T-helper 17 cell (primary cell): ENCODE data around the gene EPOP. TPM values are rescaled to one million over a fixed set of nuclear protein-coding genes. Genes with fewer than 3 reads are reported as not detected.
"Not testable (repeated sequence)": the region's sequence is repeated elsewhere in the genome, so short reads cannot be mapped to it uniquely, and the experiment has no call there.

Source experiments
- ATAC-seq: fragments of 150-1000 bp; cut with Tn5 transposase; 2 replicates; pipeline ENCODE4 v1.10.0; 2021; ENCODE audit warnings: mild to moderate bottlenecking, moderate library complexity
- DNase-seq, 3 donors: peaks; one replicate each; pipeline versions ENCODE4 v3.0.0 to v3.0.0-alpha.2; 2020 to 2021
- H3K9me3 ChIP-seq: one replicate; pipeline ENCODE4 v1.7.0; 2013; ENCODE audit warnings: low read length, mild to moderate bottlenecking; ENCODE audit not compliant: control insufficient read depth, poor library complexity, severe bottlenecking
- H3K27ac Mint-ChIP-seq: one replicate; pipeline ENCODE4 v1.8.0; 2022; ENCODE audit warnings: mild to moderate bottlenecking, moderate library complexity, mixed read lengths
- H3K27me3 Mint-ChIP-seq: one replicate; pipeline ENCODE4 v1.8.0; 2022; ENCODE audit warnings: mixed read lengths
- H3K36me3 Mint-ChIP-seq: one replicate; pipeline ENCODE4 v1.8.0; 2022; ENCODE audit warnings: low read depth, mixed read lengths
- H3K4me1 Mint-ChIP-seq: one replicate; pipeline ENCODE4 v1.8.0; 2022; ENCODE audit warnings: mild to moderate bottlenecking, mixed read lengths
- H3K4me3 Mint-ChIP-seq: one replicate; pipeline ENCODE4 v1.8.0; 2022; ENCODE audit warnings: mild to moderate bottlenecking, moderate library complexity, mixed read lengths
- total RNA-seq, 4 donors: library from RNA in 2 of 4; stranded (reverse) in 2 of 4; gene quantifications; one replicate each; pipeline ENCODE4 v1.2.3 and lab custom pipeline; 2022 to 2026

EPOP gene
- total RNA-seq, 2 donors from 2014 or later: 0.60 to 1.1 TPM

DNA sequence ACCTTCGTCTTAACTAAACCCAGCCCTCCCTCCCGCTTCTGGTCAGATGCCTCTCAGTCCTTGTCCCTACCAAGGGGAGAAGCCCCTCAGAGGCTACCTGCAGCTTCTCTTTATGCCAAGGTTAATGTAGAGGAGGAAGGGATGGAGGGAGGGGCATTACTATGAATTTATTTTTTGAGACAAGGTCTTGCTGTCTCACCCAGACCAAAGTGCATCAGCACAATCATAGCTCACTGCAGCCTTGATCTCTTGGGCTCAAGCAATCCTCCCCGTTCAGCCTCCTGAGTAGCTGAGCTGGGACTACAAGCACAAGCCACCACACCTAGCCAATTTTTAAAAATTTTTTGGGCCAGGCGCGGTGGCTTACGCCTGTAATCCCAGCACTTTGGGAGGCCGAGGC is 15.3 kb downstream of the EPOP start:
- Mint-ChIP-seq H3K36me3 (peaks cover 5% of the 10 kb centered on the region), H3K27ac (no peak overlapping the region), H3K4me1 (peaks cover 7% of the 10 kb centered on the region), H3K27me3 (peaks cover 58% of the 10 kb centered on the region), H3K4me3 (no peak overlapping the region)
- no peak for ATAC-seq
- H3K9me3 ChIP-seq: no peaks in the 10 kb centered on the region
- no peak for DNase-seq

DNA sequence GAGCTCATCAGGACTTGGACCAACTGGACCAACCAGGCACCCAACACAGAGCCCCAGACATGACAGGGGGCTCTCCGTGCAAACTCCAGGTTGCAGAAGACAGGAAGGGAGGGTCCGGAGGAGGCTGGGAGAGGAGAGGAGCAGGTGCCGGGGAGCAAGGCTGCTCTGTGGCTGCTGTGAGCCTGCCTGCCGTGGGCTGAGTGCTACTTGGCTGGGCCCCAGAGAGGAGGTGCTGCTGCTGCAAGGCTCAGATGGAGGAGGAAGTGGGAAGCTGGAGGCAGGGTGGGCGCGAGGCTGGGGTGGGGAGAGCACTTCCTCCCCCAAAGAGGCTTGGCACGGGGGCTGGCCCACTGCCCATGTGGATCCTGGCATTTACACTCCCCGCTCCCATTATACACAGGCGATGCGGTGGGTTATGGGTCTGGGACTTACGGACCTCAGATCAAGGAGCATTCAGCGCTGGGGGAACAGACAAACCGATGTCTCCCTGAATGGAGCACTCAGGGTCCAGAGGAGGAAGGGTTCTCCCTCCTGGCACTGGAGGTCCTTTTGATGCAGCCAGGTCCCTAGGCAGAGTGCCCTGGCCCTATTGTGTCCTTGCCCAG is 15.9 kb downstream of the EPOP start:
- Mint-ChIP-seq H3K27me3 (peaks cover 58% of the 10 kb centered on the region), H3K27ac (no peak overlapping the region), H3K4me3 (no peak overlapping the region), H3K36me3 (peaks cover 5% of the 10 kb centered on the region), H3K4me1 (peaks cover 12% of the 10 kb centered on the region)
- H3K9me3 ChIP-seq: no peaks in the 10 kb centered on the region
- ATAC-seq (no peak), DNase-seq (no peak)

DNA sequence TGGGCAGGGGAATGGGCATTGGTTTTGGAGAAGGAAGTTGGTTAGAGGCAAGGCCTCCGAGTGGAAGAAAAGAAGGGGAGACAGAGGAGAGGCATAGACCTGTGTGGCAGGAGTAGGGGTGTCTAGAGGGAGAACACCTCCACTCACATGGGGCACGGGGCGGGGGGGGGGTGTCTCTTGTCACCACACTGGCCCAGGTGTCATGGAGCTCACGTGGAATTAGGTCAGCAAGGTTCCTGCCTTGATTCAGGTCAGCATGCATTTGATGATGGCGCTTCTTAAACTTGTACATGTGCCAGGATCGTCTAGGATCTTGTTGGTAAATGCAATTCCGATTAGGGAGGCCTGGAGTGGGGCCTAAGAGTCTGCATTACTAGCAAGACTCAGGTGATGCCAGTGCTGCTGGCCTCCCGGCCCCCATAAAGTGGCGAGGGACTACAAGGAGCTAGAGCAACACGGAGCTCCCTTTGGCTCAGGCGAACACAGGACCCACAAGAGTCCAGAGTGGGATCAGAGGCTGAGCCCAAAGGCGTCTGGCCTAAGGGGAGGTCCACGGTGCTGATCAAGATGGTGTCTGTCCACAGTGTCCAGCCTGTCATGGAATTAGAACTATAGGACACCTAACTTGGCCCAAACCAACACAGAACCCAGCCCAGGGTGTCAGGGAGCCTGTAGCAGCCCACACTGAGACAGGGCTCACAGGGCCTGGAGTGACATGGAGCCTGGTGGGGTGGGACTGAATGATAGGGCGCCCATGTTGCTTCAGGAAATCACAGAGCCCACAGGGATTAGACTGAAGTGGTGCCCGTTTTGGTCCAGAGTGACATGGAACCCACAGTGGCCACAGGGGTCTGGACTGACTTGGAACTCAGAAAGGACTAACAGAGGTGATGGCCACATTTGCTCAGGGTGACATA is 16.7 kb downstream of the EPOP start:
- Mint-ChIP-seq H3K36me3 (peaks cover 5% of the 10 kb centered on the region), H3K27me3 (peaks cover 65% of the 10 kb centered on the region), H3K4me3 (no peak overlapping the region), H3K4me1 (peaks cover 12% of the 10 kb centered on the region), H3K27ac (no peak overlapping the region)
- no peak for ATAC-seq
- no peaks in the 10 kb centered on the region for H3K9me3 ChIP-seq
- DNase-seq: no peak

DNA sequence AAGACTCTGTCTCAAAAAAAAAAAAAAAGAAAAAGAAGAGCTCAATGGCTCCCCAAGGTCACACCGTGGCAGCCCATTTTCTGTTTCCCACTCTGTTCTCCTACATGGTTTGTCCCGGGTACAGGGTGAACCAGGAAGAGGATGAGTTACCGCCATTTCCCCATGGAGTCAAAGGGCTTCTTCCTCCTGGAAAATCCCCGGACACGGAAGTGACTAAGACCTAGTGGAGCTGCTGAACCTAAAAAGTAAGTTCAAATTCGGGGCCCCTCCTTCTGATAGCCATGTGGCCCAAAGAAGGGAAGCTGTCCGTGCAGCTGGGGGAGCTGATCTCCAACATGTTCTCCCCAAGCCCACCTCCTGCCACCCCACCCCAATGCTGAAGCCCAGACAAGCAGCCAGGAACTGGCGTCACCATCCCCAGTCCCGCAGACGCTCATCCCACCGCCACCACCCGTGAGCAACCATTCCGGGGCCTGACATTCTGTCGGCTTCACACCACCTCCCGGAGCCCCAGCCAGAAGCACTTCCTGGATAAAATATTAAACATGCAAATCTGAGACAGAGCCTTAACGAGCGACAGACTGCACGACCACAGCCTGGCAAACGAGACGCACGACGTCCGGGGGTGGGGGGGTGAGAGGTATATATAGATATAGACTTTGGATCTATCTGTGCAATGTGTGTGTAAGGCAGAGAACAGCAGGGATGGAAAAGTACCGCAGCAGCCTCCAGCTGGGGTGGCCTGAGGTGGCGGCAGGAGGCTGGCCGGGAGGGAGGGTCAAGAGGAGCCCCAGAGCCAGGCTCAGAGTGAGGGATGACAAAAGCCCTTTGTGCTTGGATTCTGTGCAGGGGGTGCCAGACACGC is 17.6 kb downstream of the EPOP start:
- ATAC-seq (no peak), DNase-seq (no peak)
- Mint-ChIP-seq H3K36me3 (peaks cover 2% of the 10 kb centered on the region), H3K27ac (no peak overlapping the region), H3K4me3 (no peak overlapping the region), H3K4me1 (peaks cover 12% of the 10 kb centered on the region), H3K27me3 (peaks cover 59% of the 10 kb centered on the region)
- H3K9me3 ChIP-seq: no peaks in the 10 kb centered on the region

DNA sequence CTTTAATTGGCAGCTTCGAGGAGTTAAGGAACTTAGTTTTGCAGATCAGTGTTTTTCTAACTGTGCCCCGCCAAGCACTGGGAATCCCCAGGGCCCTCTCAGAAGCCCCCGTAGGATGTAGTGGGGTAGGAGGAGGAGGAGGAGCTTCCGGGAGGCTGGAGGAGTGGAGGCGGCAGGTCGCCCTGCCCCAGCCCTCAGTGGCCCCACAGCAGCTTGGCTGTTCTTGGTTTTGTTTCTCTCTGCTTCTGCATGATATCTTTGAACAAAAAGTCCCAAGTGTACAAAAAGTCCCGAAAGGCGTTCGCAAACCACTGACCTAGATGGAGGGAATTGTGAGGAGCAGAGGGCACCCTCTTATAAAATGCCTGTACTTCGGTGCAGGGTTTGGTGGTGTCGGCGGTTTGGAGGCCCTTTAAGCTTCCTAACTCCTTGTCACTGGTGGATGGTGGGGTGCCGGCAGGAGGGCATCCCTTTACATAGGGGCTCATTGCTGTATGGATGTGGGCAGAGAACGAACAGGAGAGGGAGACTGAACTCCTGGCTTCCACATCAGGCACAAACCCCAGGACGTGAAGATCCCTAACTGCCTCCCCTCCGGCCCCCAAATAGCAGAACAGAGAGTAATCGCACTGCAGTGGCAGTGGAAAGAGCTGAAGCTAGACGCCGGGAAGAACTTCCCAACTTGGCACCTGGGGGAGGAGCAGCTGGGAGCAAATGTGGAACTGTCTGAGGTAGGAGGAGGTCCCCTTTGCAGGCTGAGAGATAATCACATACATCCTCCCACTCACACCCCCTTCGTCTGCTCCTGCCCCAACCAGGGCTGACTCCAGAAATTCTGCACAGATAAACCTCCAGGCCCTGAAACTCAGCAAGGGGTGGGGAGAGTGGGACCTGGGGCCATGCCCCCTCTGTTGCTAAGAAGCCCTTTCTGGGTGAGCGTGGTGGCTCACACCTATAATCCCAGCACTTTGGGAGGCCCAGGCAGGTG is 20.1 kb downstream of the EPOP start:
- peak overlapping the region; percentile 21 for H3K27ac Mint-ChIP-seq
- H3K4me1 Mint-ChIP-seq: peaks cover 12% of the 10 kb centered on the region
- ATAC-seq (peak; percentile 64), DNase-seq (no peak)
- no peaks in the 10 kb centered on the region for H3K9me3 ChIP-seq
- H3K36me3 Mint-ChIP-seq: peaks cover 2% of the 10 kb centered on the region
- peak overlapping the region; percentile 47 for H3K4me3 Mint-ChIP-seq
- peaks cover 46% of the 10 kb centered on the region for H3K27me3 Mint-ChIP-seq

DNA sequence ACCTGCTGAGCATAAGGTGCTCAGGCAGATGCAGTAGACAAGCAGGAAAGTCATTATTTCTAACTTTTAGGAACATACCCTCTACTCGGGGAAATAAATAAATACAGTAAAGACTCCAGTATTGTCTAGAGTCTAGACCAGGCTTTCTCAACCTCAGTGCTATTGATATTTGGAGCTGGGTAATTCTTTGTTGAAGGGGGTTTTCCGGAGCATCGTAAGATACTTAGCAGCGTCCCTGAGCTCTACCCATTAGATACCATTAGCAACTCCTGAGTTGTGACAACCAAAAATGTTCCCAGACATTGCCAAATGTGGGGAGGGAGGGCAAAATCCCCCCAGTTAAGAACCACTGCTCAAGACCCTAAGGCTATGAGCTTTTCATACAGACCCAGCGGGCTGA is 21.1 kb downstream of the EPOP start:
- Mint-ChIP-seq H3K27ac (no peak overlapping the region), H3K4me1 (peaks cover 12% of the 10 kb centered on the region), H3K36me3 (peaks cover 2% of the 10 kb centered on the region), H3K4me3 (no peak overlapping the region), H3K27me3 (peaks cover 43% of the 10 kb centered on the region)
- ATAC-seq (no peak), DNase-seq (no peak)
- H3K9me3 ChIP-seq: no peaks in the 10 kb centered on the region

DNA sequence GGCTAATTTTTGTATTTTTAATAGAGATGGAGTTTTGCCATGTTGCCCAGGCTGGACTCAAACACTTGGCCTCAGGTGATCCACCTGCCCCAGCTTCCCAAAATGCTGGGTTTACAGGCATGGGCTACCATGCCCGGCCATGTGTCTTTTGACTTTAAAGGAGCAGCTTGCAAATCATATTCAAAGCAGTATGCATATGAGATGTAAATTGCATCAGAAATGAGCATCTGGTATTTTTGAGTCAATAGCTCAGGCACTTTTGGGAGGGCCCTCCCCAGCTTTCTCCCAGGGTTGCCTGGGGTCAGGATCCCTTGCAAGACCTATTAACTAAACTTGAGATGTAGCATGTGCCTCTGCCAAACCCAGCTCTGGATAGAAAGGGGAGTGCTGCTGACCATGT is 21.5 kb downstream of the EPOP start:
- H3K4me3 Mint-ChIP-seq: no peak overlapping the region
- H3K9me3 ChIP-seq: no peaks in the 10 kb centered on the region
- no peak overlapping the region for H3K27ac Mint-ChIP-seq
- H3K27me3 Mint-ChIP-seq: peaks cover 39% of the 10 kb centered on the region
- peaks cover 2% of the 10 kb centered on the region for H3K36me3 Mint-ChIP-seq
- H3K4me1 Mint-ChIP-seq: peaks cover 9% of the 10 kb centered on the region
- ATAC-seq (no peak), DNase-seq (no peak)

DNA sequence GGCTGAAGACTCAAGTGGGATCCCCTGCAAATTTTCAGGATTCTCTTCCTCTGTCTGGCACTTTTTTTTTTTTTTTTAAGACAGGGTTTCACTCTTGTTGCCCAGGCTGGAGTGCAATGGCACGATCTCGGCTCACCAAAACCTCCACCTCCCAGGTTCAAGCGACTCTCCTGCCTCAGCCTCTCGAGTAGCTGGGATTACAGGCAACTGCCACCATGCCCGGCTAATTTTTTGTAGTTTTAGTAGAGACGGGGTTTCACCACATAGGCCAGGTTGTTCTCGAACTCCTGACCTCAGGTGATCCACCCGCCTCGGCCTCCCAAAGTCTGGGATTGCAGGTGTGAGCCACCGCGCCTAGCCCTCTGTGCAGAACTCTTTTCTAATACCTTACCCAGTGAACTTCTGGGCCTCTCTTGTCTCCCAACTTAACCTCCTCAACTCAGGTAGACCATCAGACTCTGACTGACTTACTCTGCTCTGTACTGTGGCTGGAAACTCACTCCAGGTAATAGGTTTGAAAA is 24.0 kb downstream of the EPOP start:
- ATAC-seq, H3K4me3 Mint-ChIP-seq, DNase-seq, H3K9me3 ChIP-seq, H3K36me3 Mint-ChIP-seq, H3K4me1 Mint-ChIP-seq: not testable (repeated sequence)
- H3K27ac Mint-ChIP-seq: peak overlapping the region; percentile 14
- peaks cover 21% of the 10 kb centered on the region for H3K27me3 Mint-ChIP-seq

DNA sequence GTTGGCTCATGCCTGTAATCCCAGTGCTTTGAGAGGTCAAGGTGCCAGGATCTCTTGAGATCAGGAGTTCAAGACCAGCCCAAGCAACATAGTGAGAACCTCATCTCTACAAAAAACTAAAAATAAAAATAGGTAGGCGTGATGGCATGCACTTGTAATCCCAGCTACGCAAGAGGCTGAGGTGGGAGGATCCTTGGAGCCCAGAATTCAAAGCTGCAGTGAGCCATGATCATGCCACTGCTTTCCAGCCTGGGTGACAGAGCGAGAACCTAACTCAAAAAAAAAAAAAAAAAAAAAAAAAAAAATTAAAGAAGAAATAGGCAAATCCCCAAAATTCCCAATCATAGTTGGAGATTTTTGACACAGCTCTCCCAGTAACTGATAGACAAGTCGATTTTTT is 36.8 kb downstream of the EPOP start:
- DNase-seq (no peak), ATAC-seq (no peak)
- Mint-ChIP-seq H3K27ac (no peak overlapping the region), H3K27me3 (peaks cover 50% of the 10 kb centered on the region), H3K4me3 (no peak overlapping the region), H3K4me1 (no peaks in the 10 kb centered on the region), H3K36me3 (peaks cover 4% of the 10 kb centered on the region)
- no peaks in the 10 kb centered on the region for H3K9me3 ChIP-seq

DNA sequence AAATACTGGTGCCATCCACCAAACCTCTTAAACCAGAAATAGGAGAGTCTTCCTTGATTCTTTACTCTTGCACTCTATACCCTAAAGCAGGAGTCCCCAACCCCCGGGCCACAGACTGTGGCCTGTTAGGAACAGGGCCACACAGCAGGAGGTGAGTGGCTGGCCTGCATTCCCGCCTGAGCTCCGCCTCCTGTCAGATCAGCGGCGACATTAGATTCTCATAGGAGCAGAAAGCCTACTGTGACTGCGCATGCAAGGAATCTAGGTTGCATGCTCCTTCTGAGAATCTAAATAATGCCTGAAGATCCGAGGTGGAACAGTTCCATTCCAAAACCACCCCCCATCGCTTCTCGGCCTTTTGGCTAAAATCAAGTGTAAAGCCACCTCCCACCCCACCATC is 38.7 kb downstream of the EPOP start:
- no peak for DNase-seq
- no peak for ATAC-seq
- peaks cover 4% of the 10 kb centered on the region for H3K36me3 Mint-ChIP-seq
- peaks cover 50% of the 10 kb centered on the region for H3K27me3 Mint-ChIP-seq
- no peaks in the 10 kb centered on the region for H3K4me1 Mint-ChIP-seq
- no peak overlapping the region for H3K4me3 Mint-ChIP-seq
- no peak overlapping the region for H3K27ac Mint-ChIP-seq
- H3K9me3 ChIP-seq: no peaks in the 10 kb centered on the region

DNA sequence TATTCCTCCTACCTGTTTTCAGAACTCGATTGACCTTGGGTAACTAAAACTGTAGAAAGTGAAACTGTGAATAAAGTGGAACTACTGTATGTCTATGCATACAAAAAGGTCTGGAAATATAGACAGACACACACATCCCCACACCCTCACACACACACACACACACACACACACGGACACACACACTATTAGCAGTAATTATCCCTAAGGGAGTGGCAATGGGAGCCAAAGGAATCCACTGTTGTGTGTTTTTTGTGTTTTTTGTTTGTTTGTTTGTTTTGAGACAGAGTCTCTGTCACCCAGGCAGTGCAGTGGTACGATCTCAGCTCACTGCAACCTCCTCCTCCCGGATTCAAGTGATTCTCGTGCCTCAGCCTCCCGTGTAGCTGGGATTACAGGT is 42.4 kb downstream of the EPOP start:
- H3K9me3 ChIP-seq: no peaks in the 10 kb centered on the region
- Mint-ChIP-seq H3K27me3 (peaks cover 37% of the 10 kb centered on the region), H3K36me3 (peaks cover 4% of the 10 kb centered on the region), H3K4me1 (no peaks in the 10 kb centered on the region), H3K27ac (no peak overlapping the region), H3K4me3 (no peak overlapping the region)
- ATAC-seq (no peak), DNase-seq (no peak)

DNA sequence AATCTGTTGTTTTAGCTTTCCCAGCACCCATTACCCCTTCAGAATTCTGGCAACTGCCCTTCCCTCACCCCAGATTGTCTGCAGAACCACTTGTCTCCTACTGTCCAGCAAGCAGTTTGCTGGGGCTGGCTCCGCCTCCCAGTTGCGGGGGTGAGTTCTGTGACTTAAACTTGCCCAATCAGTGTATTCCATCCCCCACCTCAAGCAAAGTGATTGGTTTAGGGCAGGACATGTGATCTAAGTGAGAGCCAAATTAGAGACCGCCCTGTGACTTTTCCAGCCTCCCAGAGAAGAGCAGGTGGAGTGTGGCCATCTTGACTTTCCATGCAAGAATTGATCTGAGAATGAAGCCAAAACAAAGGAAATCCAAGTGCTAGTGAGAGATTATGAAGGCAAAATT is 46.3 kb downstream of the EPOP start:
- no peaks in the 10 kb centered on the region for H3K36me3 Mint-ChIP-seq
- H3K4me3 Mint-ChIP-seq: no peak overlapping the region
- H3K9me3 ChIP-seq: no peaks in the 10 kb centered on the region
- H3K27ac Mint-ChIP-seq: no peak overlapping the region
- DNase-seq (no peak), ATAC-seq (no peak)
- H3K27me3 Mint-ChIP-seq: peaks cover 19% of the 10 kb centered on the region
- peaks cover 9% of the 10 kb centered on the region for H3K4me1 Mint-ChIP-seq
